NCI-H2107 (cell line): ENCODE results near the gene MYOM1.
A peak's percentile ranks its signal among the peaks of the same experiment; 100 is the strongest.
"Not testable (repeated sequence)": the region's sequence is repeated elsewhere in the genome, so short reads cannot be mapped to it uniquely, and the experiment has no call there.

Experiments
- DNase-seq: peaks from one replicate; lab custom pipeline; 2025; lab: John Stamatoyannopoulos, UW

The MYOM1 gene

GRCh38 chr18:3055186-3055728 lies 164.5 kb downstream of the MYOM1 start:
- DNase-seq = no peak

DNA sequence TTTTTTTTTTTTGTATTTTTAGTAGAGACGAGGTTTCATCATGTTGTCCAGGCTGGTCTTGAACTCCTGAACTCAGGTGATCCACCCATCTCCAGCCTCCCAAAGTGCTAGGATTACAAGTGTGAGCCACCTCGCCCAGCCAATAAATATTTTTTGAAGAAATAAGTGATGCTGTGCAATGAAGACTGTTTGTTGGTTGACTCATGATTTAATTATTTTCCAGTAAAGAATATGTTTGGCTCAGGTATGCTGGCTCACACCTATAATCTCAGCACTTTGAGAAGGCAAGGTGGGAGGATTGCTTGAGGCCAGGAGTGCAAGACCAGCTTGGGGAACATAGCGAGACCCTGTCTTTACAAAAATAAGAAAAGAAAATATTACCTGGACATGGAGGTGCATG lies 165.0 kb downstream of the MYOM1 start:
- DNase-seq = no peak

- no peak for DNase-seq
Observed at GRCh38 chr18:3054214-3054613, 165.6 kb downstream of the MYOM1 start.

DNA sequence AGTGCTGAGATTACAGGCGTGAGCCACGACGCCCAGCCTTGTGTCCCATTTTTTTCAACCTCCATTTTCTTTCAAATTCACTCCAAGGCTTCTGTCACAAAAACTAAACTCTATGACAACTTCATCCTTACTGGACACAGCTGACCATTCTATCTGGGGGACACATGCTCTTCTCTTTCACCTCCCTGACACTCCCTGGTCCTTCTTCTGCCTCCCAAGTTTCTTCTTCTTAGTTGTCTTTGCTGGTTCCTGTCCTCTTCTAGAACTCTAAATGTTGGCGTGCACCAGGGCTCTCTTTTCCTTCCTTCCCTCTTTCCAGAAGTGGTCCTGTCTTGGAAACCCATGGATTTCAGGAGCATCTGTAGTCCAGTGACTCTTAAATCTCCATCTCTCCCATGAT lies 166.7 kb downstream of the MYOM1 start:
- DNase-seq = no peak

- DNase-seq = no peak
Observed at GRCh38 chr18:3052411-3052758, 167.4 kb downstream of the MYOM1 start.

GRCh38 chr18:3051718-3052410 lies 167.9 kb downstream of the MYOM1 start:
- peak; percentile 9 for DNase-seq

DNA sequence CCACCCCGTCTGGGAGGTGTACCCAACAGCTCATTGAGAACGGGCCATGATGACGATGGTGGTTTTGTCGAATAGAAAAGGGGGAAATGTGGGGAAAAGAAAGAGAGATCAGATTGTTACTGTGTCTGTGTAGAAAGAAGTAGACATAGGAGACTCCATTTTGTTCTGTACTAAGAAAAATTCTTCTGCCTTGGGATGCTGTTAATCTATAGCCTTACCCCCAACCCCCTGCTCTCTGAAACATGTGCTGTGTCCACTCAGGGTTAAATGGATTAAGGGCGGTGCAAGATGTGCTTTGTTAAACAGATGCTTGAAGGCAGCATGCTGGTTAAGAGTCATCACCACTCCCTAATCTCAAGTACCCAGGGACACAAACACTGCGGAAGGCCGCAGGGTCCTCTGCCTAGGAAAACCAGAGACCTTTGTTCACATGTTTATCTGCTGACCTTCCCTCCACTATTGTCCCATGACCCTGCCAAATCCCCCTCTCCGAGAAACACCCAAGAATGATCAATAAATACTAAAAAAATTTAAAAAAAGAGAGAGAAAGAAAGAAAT lies 169.8 kb downstream of the MYOM1 start:
- DNase-seq = not testable (repeated sequence)

- no peak for DNase-seq
Observed at GRCh38 chr18:3048820-3049349, 170.9 kb downstream of the MYOM1 start.

DNA sequence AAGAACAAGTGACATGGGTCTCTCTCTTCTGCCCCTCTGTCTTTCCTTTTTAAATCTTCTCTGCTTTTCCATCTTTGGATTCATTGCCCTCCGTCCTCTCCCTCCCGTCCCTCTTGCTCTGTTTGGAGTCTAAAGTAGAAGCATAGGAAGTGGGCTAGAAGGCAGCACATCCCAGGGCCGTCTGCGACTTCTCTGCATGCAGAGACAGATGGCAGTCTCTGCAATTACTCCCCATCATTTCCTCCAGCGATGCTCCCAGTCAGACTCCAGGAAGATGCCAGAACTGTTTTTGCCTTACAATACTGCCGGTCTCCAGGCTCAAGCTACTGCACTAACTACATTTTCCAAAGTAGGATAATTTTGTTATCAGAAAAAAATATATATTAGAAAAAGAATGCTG lies 171.6 kb downstream of the MYOM1 start:
- DNase-seq = no peak

GRCh38 chr18:3046216-3046808 lies 173.5 kb downstream of the MYOM1 start:
- no peak for DNase-seq

- DNase-seq = no peak
Observed at GRCh38 chr18:3044931-3045698, 174.7 kb downstream of the MYOM1 start.

DNA sequence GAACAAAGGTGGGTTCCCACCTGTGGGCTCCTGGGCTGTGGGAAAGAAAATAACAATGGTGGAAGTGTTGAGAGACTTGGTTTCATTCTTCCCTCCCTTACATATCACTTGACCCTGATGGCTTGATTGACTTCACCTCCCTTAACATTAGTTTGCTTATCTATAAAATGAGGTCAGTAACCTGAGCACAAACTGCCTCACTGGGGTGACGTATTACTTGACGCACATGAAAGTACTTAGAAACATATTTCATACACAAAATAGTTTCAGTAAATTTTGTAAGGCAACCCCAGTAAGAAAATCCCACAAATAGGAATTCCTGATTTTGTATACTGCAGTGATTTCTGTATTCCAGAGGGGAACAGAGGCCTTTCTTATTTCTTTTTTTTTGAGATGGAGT lies 177.4 kb downstream of the MYOM1 start:
- DNase-seq = no peak

DNA sequence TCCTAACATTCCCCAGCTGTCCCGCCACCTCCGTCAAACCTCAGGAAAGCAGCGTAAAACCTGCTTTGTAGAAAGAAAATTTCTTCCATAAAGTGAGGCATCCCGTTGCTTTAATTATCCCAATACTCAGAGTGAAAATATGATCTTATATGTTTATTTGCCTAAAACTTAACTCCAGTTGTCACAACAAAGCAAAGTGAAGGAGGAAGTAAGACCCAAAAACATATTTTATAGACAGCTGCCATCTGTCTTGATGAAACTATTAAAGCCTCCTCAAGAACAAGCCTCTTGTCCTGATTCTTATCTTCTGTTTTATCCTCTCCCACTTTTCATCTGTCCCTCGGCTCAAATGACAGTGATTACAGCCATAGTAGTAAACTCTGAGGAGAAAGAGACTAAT lies 177.9 kb downstream of the MYOM1 start:
- no peak for DNase-seq

DNA sequence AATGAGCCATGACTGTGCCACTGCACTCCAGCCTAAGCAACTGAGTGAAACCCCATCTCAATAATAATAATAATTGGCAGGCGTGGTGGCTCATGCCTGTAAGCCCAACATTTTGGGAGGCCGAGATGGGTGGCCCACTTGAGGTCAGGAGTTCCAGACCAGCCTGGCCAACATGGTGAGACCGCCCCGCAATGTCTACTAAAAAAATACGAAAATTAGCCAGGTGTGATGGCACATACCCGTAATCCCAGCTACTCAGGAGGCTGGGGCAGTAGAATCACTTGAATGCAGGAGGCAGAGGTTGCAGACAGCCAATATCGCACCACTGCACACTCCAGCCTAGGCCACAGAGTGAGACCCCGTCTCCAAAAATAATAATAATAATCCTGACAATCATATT lies 178.9 kb downstream of the MYOM1 start:
- DNase-seq = no peak

GRCh38 chr18:3040173-3040572 lies 179.6 kb downstream of the MYOM1 start:
- no peak for DNase-seq

- DNase-seq = no peak
Observed at GRCh38 chr18:3037423-3037915, 182.3 kb downstream of the MYOM1 start.

GRCh38 chr18:3036108-3036507 lies 183.7 kb downstream of the MYOM1 start:
- no peak for DNase-seq

DNA sequence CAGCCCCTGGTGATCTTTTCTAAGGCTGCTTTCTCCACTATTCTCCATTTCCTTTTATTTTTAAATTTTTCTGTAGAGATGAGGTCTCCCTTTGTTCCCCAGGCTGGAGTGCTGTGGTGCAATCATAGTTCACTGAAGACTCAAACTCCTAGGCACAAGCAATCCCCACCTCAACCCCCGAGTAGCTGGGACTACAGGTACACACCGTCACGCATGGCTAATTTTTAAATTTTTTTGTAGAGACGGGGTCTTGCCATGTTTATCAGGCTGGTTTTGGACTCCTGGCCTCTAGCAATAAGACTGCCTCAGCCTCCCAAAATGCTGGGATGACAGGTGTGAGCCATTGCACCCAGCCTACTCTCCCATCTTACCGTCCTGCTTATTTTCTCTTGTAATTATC lies 184.1 kb downstream of the MYOM1 start:
- no peak for DNase-seq

GRCh38 chr18:3032721-3033120 lies 187.0 kb downstream of the MYOM1 start:
- no peak for DNase-seq

GRCh38 chr18:3029215-3029952 lies 190.4 kb downstream of the MYOM1 start:
- no peak for DNase-seq

DNA sequence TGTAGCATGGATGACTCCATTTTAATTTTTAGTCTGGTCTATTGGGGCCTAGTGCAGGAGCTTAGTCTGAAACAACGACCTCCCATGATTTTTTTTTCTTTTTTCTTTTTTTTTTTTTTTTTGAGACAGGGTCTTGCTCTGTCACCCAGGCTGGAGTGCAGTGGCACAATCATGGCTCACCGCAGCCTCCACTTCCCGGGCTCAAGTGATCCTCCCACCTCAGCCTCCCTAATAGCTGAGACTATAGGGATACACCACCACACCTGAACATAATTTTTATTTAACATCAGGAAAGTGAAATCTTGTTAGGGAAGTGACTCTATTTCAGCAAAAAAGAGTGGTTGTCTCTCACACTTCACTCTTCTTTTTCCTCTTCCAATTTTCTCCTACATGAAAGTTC lies 191.7 kb downstream of the MYOM1 start:
- not testable (repeated sequence) for DNase-seq
